ENCODE results near the gene MAB21L1. TPM values are rescaled to one million over a fixed set of nuclear protein-coding genes. Genes with fewer than 3 reads are reported as not detected.

Gene MAB21L1
- total RNA-seq, 1 donor, result 3.7 TPM

- no peak for TF ChIP-seq CTCF (IDR thresholded peaks at IDR 0.05; ENCODE audit: insufficient read depth, low read length)
- H3K4me3 ChIP-seq (ENCODE audit: low read depth, low read length), result peak overlapping the region; percentile 73
- peak; percentile 47 for DNase-seq (ENCODE audit: low read depth)
These were observed 1.1 kb downstream of the MAB21L1 start for GRCh38 chr13:35475212-35475959.

GRCh38 chr13:35474496-35475211 lies 1.8 kb downstream of the MAB21L1 start:
- TF ChIP-seq CTCF (IDR thresholded peaks at IDR 0.05; ENCODE audit: insufficient read depth, low read length), result no peak
- H3K4me3 ChIP-seq (ENCODE audit: low read depth, low read length), result peak overlapping the region; percentile 73
- DNase-seq (ENCODE audit: low read depth), result peak; percentile 46

- H3K4me3 ChIP-seq (ENCODE audit: low read depth, low read length), result peak overlapping the region; percentile 29
- peak; percentile 17 for DNase-seq (ENCODE audit: low read depth)
- no peak for TF ChIP-seq CTCF (IDR thresholded peaks at IDR 0.05; ENCODE audit: insufficient read depth, low read length)
These were observed 2.7 kb downstream of the MAB21L1 start for GRCh38 chr13:35473802-35474201.

- H3K4me3 ChIP-seq (ENCODE audit: low read depth, low read length), result peak overlapping the region; percentile 25
- TF ChIP-seq CTCF (IDR thresholded peaks at IDR 0.05; ENCODE audit: insufficient read depth, low read length), result no peak
- DNase-seq (ENCODE audit: low read depth), result peak; percentile 22
These were observed 3.2 kb downstream of the MAB21L1 start for GRCh38 chr13:35473206-35473775.

GRCh38 chr13:35472323-35472881 lies 4.1 kb downstream of the MAB21L1 start:
- peak; percentile 35 for DNase-seq (ENCODE audit: low read depth)
- peak overlapping the region; percentile 45 for H3K4me3 ChIP-seq (ENCODE audit: low read depth, low read length)
- no peak for TF ChIP-seq CTCF (IDR thresholded peaks at IDR 0.05; ENCODE audit: insufficient read depth, low read length)

- peak; percentile 49 for DNase-seq (ENCODE audit: low read depth)
- no peak for TF ChIP-seq CTCF (IDR thresholded peaks at IDR 0.05; ENCODE audit: insufficient read depth, low read length)
- peak overlapping the region; percentile 45 for H3K4me3 ChIP-seq (ENCODE audit: low read depth, low read length)
These were observed 4.7 kb downstream of the MAB21L1 start for GRCh38 chr13:35471706-35472322.
